ENCODE measurements around the gene FRMD3.
"Not testable (repeated sequence)": the region's sequence is repeated elsewhere in the genome, so short reads cannot be mapped to it uniquely, and the experiment has no call there.

Gene FRMD3

GRCh38 chr9:83362341-83362995, 175.7 kb downstream of the FRMD3 start:
- no peak for DNase-seq
- intact Hi-C loops (cut with DNase I): no loop called here

DNA sequence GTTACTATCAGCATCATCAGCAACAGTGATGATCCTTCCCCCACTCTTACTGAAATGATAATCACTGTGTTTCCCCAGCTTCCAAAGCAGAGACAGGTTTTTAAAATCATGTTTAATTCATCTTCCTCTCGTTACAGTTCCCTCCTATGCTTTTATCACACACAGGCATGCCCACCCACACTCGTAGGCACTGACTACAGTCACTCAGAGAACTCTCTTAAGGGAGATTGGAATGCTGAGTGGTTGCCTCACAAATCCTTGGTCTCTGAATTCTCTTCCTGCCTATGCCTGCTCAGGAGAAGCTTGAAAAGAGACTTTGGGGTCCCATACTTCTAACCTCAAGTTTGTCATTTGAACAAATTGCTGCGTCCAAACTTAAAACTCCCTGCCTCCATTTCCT, 179.2 kb downstream of the FRMD3 start:
- DNase-seq: peak in 37 of 42 donors; percentile 2 to 83 (median 36)
- intact Hi-C loops (cut with DNase I): no loop called here

GRCh38 chr9:83358493-83358892, 179.7 kb downstream of the FRMD3 start:
- DNase-seq; intact Hi-C loops (cut with DNase I): not testable (repeated sequence)

- DNase-seq: no peak
- intact Hi-C loops (cut with DNase I): no loop called here
Observed at GRCh38 chr9:83355729-83356151, 182.5 kb downstream of the FRMD3 start.

DNA sequence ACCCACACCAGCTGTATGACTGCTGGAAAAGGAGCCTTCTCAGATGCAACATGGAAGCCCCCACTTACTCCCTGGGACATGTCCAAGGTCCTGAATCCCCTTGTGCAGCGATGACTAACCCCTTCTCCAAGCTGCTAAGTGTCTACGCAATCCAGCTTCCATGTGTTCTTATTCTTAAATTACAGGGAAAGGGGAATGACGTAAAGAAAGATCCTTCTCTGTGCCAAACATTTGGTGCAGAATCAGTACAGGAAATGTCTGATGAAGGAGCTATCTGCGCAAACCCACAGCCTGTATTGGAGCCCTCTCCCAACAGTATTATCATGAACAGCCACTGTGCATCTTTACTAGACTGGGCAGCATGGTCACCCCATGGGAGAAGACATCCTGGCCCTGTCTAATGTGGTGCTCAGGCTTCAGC, 183.2 kb downstream of the FRMD3 start:
- intact Hi-C loops (cut with DNase I): no loop called here
- no peak for DNase-seq

DNA sequence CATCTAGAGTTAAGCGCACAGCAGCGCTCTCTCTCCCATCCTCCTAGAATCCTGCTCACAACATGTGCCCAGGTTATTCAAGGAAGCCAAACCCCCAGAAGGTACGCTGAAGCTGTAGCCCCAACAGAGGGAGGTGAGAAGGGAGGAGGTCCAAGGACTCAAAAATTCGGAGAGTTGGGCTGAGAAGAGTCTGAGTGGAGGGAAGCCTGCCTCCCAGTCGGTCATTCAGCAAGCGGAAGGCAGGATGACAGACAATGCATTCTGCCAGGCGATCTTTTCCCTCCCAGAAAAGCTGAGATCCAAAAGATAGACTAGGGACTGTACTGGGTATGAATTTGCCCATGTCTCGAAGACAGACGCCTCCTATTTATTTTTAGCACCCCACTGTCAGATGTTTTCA, 189.2 kb downstream of the FRMD3 start:
- intact Hi-C loops (cut with DNase I): no loop called here
- no peak for DNase-seq

- DNase-seq: no peak
- intact Hi-C loops (cut with DNase I): no loop called here
Observed at GRCh38 chr9:83346655-83347420, 191.4 kb downstream of the FRMD3 start.

DNA sequence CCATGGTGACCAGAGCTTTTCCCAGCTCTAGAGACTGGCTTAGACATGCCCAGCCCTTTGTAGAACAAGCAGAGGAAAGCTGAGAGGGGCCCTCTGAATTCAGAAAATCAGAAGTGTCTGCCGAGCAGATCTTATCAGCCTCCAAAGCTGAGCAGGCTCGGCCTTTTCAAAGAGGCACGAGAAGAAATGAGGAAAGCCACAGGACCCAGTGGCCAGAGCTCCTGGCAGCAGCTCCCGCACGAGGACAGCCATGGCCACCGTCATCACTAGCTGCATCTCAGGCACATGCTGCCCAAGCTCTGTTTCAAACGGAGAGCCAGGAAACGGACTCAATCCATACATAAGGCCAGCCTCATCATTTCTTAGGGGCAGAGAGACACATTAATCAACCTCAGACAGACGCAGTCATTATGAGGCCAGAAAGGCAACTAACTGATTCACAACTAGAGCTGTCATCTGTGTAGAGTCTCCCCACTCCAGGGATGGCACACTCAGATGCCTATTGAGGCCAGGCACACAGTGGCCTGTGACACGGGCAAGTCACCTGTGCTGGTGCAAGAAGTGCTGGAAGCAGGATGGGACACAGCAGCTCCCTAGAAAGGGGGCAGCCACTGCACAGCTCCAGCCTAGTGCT, 194.7 kb downstream of the FRMD3 start:
- DNase-seq: no peak
- intact Hi-C loops (cut with DNase I): no loop called here

DNA sequence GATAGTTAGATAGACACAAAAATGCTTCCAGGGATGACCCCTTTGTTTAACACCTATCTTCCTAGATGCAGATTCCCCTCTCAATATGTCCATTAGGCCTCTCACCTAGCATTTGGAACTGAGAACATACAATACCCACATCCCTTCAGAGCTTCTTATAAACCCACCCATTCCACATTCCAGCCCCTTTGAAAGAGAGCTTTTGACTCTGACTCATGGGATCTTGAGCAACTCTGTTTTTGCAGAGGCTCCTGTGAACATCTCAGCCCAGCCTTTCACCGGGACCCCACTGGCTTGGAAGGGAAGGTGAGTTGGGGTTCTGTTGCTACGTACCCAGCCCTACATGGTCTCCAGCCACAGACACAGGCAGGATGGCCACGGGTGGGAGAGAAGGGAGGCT, 195.5 kb downstream of the FRMD3 start:
- intact Hi-C loops (cut with DNase I): no loop called here
- no peak for DNase-seq

DNA sequence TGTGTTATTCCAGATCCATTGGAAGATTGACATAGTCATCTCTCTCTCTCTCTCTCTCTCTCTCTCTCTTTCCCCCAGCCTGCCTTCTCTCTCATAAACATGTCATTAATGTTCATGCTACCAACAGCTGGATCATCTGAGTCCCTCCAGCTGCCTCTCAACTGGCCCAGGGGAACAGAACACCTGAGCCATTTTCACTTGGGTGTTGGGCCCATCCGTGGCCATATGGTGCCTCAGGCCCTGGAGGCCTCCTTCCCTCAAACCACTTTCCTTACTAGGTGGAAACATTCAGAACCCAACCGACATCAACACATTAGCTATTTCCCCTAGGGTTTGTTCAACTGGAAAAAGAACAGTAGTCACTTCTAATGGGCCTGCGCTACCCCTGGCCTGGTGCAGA, 196.2 kb downstream of the FRMD3 start:
- intact Hi-C loops (cut with DNase I): no loop called here
- DNase-seq: no peak

- intact Hi-C loops (cut with DNase I): no loop called here
- DNase-seq: no peak
Observed at GRCh38 chr9:83340451-83340850, 197.8 kb downstream of the FRMD3 start.

- intact Hi-C loops (cut with DNase I): loop anchor here (10.0 kb wide), 1 partner anchor 255 kb away; no protein-coding TSS in a partner anchor
- DNase-seq: no peak
Observed at GRCh38 chr9:83339435-83339834, 198.8 kb downstream of the FRMD3 start.

DNA sequence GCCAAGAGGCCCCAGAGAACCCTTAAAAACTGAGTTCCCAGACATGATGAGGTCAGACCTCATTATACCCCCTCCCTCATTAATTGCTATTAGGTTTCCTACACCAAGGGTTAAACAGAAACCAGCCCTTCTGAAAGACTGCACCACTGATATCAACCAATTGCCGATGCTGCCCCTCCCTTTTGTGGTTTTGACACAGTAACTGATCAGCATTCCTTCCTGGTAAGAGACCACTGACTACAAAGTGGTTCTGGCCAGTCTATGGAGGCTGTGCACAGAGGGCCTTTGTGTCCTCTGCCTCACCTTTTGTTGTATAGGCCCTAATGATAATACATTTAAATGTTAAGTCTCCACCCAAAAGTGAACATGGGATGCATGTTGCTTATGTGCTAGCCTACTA, 201.5 kb downstream of the FRMD3 start:
- DNase-seq: no peak
- intact Hi-C loops (cut with DNase I): loop anchor here (10.0 kb wide), 1 partner anchor 258 kb away; no protein-coding TSS in a partner anchor

GRCh38 chr9:83334320-83334719, 203.9 kb downstream of the FRMD3 start:
- intact Hi-C loops (cut with DNase I): loop anchor here (10.0 kb wide), 1 partner anchor 260 kb away; no protein-coding TSS in a partner anchor
- DNase-seq: peak; percentile 56 to 91 (median 82)

- intact Hi-C loops (cut with DNase I): loop anchor here (10.0 kb wide), 1 partner anchor 264 kb away; no protein-coding TSS in a partner anchor
- DNase-seq: no peak
Observed at GRCh38 chr9:83330207-83331196, 207.7 kb downstream of the FRMD3 start.

DNA sequence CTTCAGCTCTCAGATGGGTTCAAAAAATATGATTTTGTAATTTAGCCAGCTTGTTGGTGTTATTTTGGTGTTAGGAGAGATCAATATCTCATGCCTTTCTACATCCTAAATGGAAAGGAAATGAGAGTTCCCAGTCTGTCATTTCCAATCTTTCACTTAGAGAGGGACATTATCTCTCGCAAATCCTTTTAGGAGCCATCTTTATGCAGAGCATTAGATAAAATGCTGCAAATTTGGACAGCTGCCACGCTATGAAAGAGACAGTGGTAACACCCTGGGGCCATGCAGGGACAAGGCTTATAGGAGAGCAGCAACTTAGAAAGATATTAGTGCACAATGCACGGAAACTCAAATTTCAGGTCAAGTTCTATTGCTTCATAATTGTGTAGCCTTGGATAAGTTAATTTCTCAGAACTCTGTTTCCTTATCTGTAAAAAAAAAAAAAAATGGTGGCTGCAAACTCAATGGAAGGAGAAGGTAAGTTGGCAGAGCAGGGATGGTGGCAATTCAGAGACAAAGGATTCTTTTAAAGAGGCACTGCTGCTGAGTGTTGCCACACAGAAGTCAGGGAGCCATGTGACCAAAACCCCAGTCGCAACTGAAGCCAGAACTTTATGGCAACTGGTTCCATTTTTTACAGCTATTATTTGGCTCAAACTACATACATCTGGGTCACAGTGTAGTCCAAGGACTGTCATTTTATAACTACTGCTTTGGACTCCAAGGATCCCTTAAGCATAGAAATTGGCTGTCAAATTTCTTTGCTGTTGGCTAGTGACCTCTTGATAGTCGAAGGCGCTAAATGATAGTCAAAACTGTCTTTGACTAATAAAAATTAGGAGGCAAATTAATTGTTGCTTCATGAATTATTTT, 210.2 kb downstream of the FRMD3 start:
- DNase-seq: no peak
- intact Hi-C loops (cut with DNase I): no loop called here

DNA sequence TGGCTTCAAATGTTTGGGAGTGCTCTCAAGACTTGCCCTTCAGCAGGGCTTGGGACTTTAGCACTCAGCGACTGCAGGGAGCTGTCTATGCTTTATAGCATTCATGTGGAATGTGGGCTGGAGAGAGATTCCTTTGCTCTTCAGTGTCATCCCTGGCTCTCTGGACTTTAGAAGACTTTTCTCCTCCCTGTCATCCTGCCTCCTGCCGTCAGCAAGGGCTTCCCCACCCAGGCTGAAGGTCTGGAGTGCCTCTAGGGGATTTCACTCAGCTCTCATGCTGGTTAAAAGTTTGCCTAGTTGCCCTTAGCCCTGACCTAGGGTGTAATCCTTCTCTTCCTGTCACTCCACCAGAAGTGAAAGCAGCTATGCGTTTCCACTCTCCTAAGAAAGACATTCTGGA, 210.9 kb downstream of the FRMD3 start:
- no peak for DNase-seq
- intact Hi-C loops (cut with DNase I): no loop called here

- DNase-seq: no peak
- intact Hi-C loops (cut with DNase I): no loop called here
Observed at GRCh38 chr9:83323148-83323547, 215.1 kb downstream of the FRMD3 start.

All from head of caudate nucleus (tissue), 42 donors.